ENCODE measurements around the gene LONRF3.
A peak's percentile ranks its signal among the peaks of the same experiment; 100 is the strongest.

The LONRF3 gene

GRCh38 chrX:118977424-118977823 is 3.0 kb downstream of the LONRF3 start:
- peaks cover 13% of the 10 kb centered on the region for H3K4me1 Mint-ChIP-seq
- H3K9me3 Mint-ChIP-seq: peaks cover 14% of the 10 kb centered on the region
- no peaks in the 10 kb centered on the region for H3K36me3 Mint-ChIP-seq (ENCODE audit: low read depth)
- peak overlapping the region in 2 of 3 experiments; percentile 61 to 74 for H3K4me3 Mint-ChIP-seq
- H3K27ac Mint-ChIP-seq: no peak overlapping the region
- peaks cover 55% of the 10 kb centered on the region for H3K27me3 Mint-ChIP-seq (ENCODE audit: low read depth)
- no peak for TF ChIP-seq CTCF (IDR thresholded peaks at IDR 0.05; ENCODE audit: unreplicated experiment in 3 of 3)

- Mint-ChIP-seq H3K27me3 (ENCODE audit: low read depth) (peaks cover 45% of the 10 kb centered on the region), H3K9me3 (peaks cover 8% of the 10 kb centered on the region), H3K27ac (no peak overlapping the region), H3K36me3 (ENCODE audit: low read depth) (no peaks in the 10 kb centered on the region), H3K4me1 (peaks cover 13% of the 10 kb centered on the region), H3K4me3 (no peak overlapping the region)
- no peak for TF ChIP-seq CTCF (IDR thresholded peaks at IDR 0.05; ENCODE audit: unreplicated experiment in 3 of 3)
Measured at GRCh38 chrX:118978451-118978850, 4.0 kb downstream of the LONRF3 start.

- Mint-ChIP-seq H3K4me1 (peaks cover 2% of the 10 kb centered on the region), H3K4me3 (no peak overlapping the region), H3K36me3 (ENCODE audit: low read depth) (no peaks in the 10 kb centered on the region), H3K27ac (no peak overlapping the region), H3K27me3 (ENCODE audit: low read depth) (peaks cover 25% of the 10 kb centered on the region), H3K9me3 (peaks cover 8% of the 10 kb centered on the region)
- TF ChIP-seq CTCF (IDR thresholded peaks at IDR 0.05; ENCODE audit: unreplicated experiment in 3 of 3): no peak
Measured at GRCh38 chrX:118980761-118981160, 6.3 kb downstream of the LONRF3 start.

- Mint-ChIP-seq H3K9me3 (peaks cover 6% of the 10 kb centered on the region), H3K4me3 (no peak overlapping the region), H3K27me3 (ENCODE audit: low read depth) (peaks cover 5% of the 10 kb centered on the region), H3K36me3 (ENCODE audit: low read depth) (no peaks in the 10 kb centered on the region), H3K4me1 (no peaks in the 10 kb centered on the region), H3K27ac (no peak overlapping the region)
- TF ChIP-seq CTCF (IDR thresholded peaks at IDR 0.05; ENCODE audit: unreplicated experiment in 3 of 3): no peak
Measured at GRCh38 chrX:118983513-118983912, 9.1 kb downstream of the LONRF3 start.

- Mint-ChIP-seq H3K4me3 (no peak overlapping the region), H3K27ac (no peak overlapping the region), H3K9me3 (peaks cover 19% of the 10 kb centered on the region), H3K36me3 (ENCODE audit: low read depth) (no peaks in the 10 kb centered on the region), H3K4me1 (no peaks in the 10 kb centered on the region), H3K27me3 (ENCODE audit: low read depth) (no peaks in the 10 kb centered on the region)
- no peak for TF ChIP-seq CTCF (IDR thresholded peaks at IDR 0.05; ENCODE audit: unreplicated experiment in 3 of 3)
Measured at GRCh38 chrX:118988911-118989310, 14.5 kb downstream of the LONRF3 start.

- no peak for TF ChIP-seq CTCF (IDR thresholded peaks at IDR 0.05; ENCODE audit: unreplicated experiment in 3 of 3)
- no peak overlapping the region for H3K4me3 Mint-ChIP-seq
- H3K27ac Mint-ChIP-seq: no peak overlapping the region
- H3K9me3 Mint-ChIP-seq: peaks cover 19% of the 10 kb centered on the region
- no peaks in the 10 kb centered on the region for H3K36me3 Mint-ChIP-seq (ENCODE audit: low read depth)
- H3K4me1 Mint-ChIP-seq: no peaks in the 10 kb centered on the region
- no peaks in the 10 kb centered on the region for H3K27me3 Mint-ChIP-seq (ENCODE audit: low read depth)
Measured at GRCh38 chrX:118989886-118990285, 15.5 kb downstream of the LONRF3 start.

Measured in nephron (organoid).